ENCODE measurements around the gene MBD2. TPM values are rescaled to one million over a fixed set of nuclear protein-coding genes. Genes with fewer than 3 reads are reported as not detected.

Gene MBD2
- total RNA-seq, 2 experiments from 2014 or later: 101 to 102 TPM

GRCh38 chr18:54229421-54230059, 5.1 kb upstream of the MBD2 start:
- ATAC-seq (peak; percentile 78), DNase-seq (peak; percentile 64)
- intact Hi-C loops (cut with micrococcal nuclease): no loop called here
- Mint-ChIP-seq H3K4me1 (ENCODE audit: low read depth) (peaks cover 19% of the 10 kb centered on the region), H3K27ac (peak overlapping the region; percentile 73), H3K9me3 (no peaks in the 10 kb centered on the region), H3K27me3 (no peaks in the 10 kb centered on the region), H3K4me3 (no peak overlapping the region), H3K36me3 (ENCODE audit: low read depth) (no peaks in the 10 kb centered on the region)
- TF ChIP-seq CTCF (IDR thresholded peaks at IDR 0.05): no peak
- ChIA-PET CTCF (no interaction called here), POLR2A (no interaction called here)

DNA sequence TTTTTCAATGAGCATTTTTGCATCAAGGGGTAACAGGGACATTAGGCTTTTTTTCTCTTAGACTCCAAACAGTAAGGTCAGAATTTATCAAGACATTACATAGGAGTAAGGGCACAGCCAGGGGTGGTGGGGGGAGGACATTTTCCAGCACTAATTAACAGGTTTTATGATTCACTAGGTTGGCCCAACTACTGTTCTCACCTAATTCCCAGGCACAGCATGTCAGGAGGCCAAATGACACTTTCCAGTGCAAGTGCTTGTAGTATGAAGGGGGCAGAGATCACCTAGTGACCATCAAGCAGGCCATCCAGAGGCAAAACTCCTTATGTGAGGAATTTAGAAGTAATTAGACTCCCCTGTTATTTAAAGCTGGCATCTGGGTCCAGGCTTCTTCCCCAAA, 3.9 kb upstream of the MBD2 start:
- H3K9me3 Mint-ChIP-seq: no peaks in the 10 kb centered on the region
- ATAC-seq (no peak), DNase-seq (no peak)
- intact Hi-C loops (cut with micrococcal nuclease): no loop called here
- H3K27ac Mint-ChIP-seq: no peak overlapping the region
- H3K4me1 Mint-ChIP-seq (ENCODE audit: low read depth): peaks cover 19% of the 10 kb centered on the region
- no peaks in the 10 kb centered on the region for H3K36me3 Mint-ChIP-seq (ENCODE audit: low read depth)
- TF ChIP-seq CTCF (IDR thresholded peaks at IDR 0.05): no peak
- POLR2A ChIA-PET: interaction anchor here (0.7 kb wide), 1 partner anchor 9 kb away, joined by 3 read pairs; no protein-coding TSS in a partner anchor
- CTCF ChIA-PET: no interaction called here
- no peaks in the 10 kb centered on the region for H3K27me3 Mint-ChIP-seq
- H3K4me3 Mint-ChIP-seq: no peak overlapping the region

DNA sequence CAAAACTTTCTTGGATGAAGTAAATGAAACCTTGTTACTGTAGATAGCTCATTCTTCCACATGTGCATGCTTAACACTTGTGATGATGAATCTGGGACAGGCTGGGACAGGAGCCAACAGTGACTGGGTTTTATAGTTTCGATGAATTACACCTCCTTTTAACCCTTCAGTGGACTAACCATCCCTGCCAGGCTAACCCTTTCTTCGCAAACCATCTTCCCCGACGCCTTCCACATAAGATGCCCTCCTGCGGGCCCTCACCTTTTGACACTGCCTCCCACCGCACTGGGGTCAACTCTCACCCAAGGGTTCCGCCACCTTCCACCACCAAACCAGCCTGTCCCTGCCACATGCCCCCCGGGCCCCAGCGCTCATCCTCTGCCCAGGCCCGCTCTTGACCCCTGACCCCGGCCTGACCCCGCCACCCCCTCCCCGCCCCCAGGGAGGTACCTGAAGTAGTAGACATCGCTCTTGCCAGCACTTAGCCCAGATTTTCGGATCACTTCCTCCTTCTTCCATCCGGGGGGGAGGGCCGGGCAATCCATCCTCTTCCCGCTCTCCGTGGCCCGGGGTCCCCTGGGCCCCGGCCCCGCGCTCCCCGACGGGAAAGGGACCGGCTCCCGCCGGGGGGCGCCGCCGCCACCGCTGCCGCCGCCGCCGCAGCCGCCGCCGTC, 764 bp downstream of the MBD2 start:
- peak overlapping the region; percentile 89 for H3K4me3 Mint-ChIP-seq
- H3K36me3 Mint-ChIP-seq (ENCODE audit: low read depth): peaks cover 23% of the 10 kb centered on the region
- intact Hi-C loops (cut with micrococcal nuclease): loop anchor here (1.0 kb wide), 1 partner anchor 41 kb away; no protein-coding TSS in a partner anchor
- ATAC-seq (peak; percentile 34), DNase-seq (peak; percentile 80)
- H3K9me3 Mint-ChIP-seq: no peaks in the 10 kb centered on the region
- no peak for TF ChIP-seq CTCF (IDR thresholded peaks at IDR 0.05)
- peak overlapping the region; percentile 93 for H3K27ac Mint-ChIP-seq
- CTCF ChIA-PET: interaction anchor here (0.7 to 2.7 kb wide), 21 partner anchors 8 to 448 kb away, joined by 3 to 53 read pairs (median 6); partner anchors contain the start of genes C18orf54, POLI and STARD6
- H3K27me3 Mint-ChIP-seq: no peaks in the 10 kb centered on the region
- H3K4me1 Mint-ChIP-seq (ENCODE audit: low read depth): peaks cover 45% of the 10 kb centered on the region
- POLR2A ChIA-PET: interaction anchor here (0.6 to 1.6 kb wide), 15 partner anchors 9 to 134 kb away, joined by 3 to 19 read pairs (median 3); partner anchors contain the start of genes C18orf54, POLI and STARD6

DNA sequence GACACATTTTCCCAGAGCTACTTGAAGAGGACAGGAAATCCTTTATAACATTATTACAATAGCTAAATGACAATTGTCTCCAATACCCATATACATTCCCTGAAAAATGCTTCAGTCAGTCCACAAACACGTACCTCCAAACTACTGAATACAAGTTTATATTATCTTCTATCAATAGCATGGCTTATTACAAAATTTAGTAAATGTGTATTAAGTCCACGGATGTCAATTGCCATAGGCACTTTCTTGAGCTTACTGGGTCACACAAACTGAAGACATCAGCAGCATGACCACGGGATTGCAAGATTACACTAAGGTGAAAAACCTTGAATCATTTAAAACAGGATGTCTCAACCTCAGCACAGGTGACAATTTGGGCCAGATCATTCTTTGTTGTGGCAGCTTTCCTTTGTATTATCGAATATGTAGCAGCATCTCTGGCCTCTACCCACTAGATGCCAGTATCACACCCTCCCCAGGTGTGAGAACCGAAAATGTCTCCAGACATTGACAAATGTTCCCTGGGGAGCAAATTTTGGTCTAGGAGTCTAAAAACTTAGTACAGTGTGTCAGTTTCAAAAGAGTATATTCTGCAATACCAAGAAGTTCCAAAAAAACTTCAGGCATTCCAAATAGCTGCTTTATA, 1.4 kb downstream of the MBD2 start:
- peaks cover 47% of the 10 kb centered on the region for H3K4me1 Mint-ChIP-seq (ENCODE audit: low read depth)
- intact Hi-C loops (cut with micrococcal nuclease): loop anchor here (1.0 kb wide), 1 partner anchor 41 kb away; no protein-coding TSS in a partner anchor
- no peaks in the 10 kb centered on the region for H3K9me3 Mint-ChIP-seq
- H3K36me3 Mint-ChIP-seq (ENCODE audit: low read depth): peaks cover 23% of the 10 kb centered on the region
- H3K27ac Mint-ChIP-seq: peak overlapping the region; percentile 93
- CTCF ChIA-PET: interaction anchor here (0.7 to 2.7 kb wide), 25 partner anchors 8 to 449 kb away, joined by 3 to 53 read pairs (median 5); partner anchors contain the start of genes C18orf54, POLI and STARD6
- H3K27me3 Mint-ChIP-seq: no peaks in the 10 kb centered on the region
- peak; percentile 62 for TF ChIP-seq CTCF (IDR thresholded peaks at IDR 0.05)
- H3K4me3 Mint-ChIP-seq: peak overlapping the region; percentile 89
- POLR2A ChIA-PET: interaction anchor here (0.6 to 1.6 kb wide), 17 partner anchors 8 to 135 kb away, joined by 3 to 19 read pairs (median 3); partner anchors contain the start of genes C18orf54, POLI and STARD6
- ATAC-seq (peak; percentile 55), DNase-seq (peak; percentile 72)
